ENCODE data around the gene PHLDB2. TPM values are rescaled to one million over a fixed set of nuclear protein-coding genes. Genes with fewer than 3 reads are reported as not detected.

The PHLDB2 gene
- polyA plus RNA-seq, 2 of the 4 experiments (the other 2 are of a cell fraction): 39.5 to 50.6 TPM

GRCh38 chr3:111854990-111855389 lies 4.1 kb upstream of the PHLDB2 start:
- no peak for ATAC-seq
- Histone ChIP-seq H3K4me2 (no peak overlapping the region), H3K27ac (peak overlapping the region in 1 of 2 experiments; percentile 47; a peak in 3 of 6 replicates), H3K4me3 (no peak overlapping the region), H3K9me3 (no peaks in the 10 kb centered on the region), H3K4me1 (peaks cover 25% of the 10 kb centered on the region; the same call in 2 of the 3 replicates)
- 78% methylated on average over 2 of the region's 2 CpGs for WGBS (ENCODE audit: missing lambda C conversion rate)
- no peak for FAIRE-seq
- no peak for DNase-seq (ENCODE audit: low read depth in 1 of 2, low spot score in 1 of 2)
- ChIA-PET POLR2A (no interaction called here), CTCF (no interaction called here)
- TF ChIP-seq MYC (IDR thresholded peaks at IDR 0.05; ENCODE audit: borderline replicate concordance, low read length): no peak
- TF ChIP-seq KDM5A (IDR thresholded peaks at IDR 0.05): no peak
- no peak for TF ChIP-seq HOXA7 (CRISPR knock-in tag; IDR thresholded peaks at IDR 0.05)
- TF ChIP-seq POLR2AphosphoS2 (conservative IDR thresholded peaks at IDR 0.05; ENCODE audit: low read length): no peak
- TF ChIP-seq NFE2L2 (conservative IDR thresholded peaks at IDR 0.05; ENCODE audit: low read length): no peak
- no peak for TF ChIP-seq FOSL2 (IDR thresholded peaks at IDR 0.05)
- TF ChIP-seq FOSL2 (CRISPR knock-in tag; IDR thresholded peaks at IDR 0.05): no peak
- no peak for TF ChIP-seq MAZ (IDR thresholded peaks at IDR 0.05; ENCODE audit: borderline replicate concordance, low read depth, low read length)

DNA sequence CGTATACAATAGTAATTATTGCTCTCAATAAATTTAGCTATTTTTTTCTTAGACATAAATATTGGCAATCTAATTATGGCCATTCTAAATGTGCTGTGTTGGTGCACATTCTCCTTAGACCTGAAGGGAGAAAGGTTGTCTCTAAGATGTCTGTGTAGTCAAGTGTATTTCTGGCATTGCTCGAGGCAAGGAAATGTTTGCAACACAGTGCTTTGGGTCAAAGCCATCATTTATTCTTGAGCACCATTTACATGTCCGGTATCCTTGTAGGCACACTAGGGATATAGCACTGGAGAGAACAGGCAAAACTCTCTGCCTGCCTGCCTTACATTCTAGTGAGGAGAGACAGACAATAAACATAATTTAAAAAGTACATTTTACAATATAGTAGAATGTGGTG lies 2.6 kb upstream of the PHLDB2 start:
- no peak for FAIRE-seq
- Histone ChIP-seq H3K9me3 (no peaks in the 10 kb centered on the region), H3K27ac (peak overlapping the region in 1 of 2 experiments; percentile 55; a peak in 3 of 6 replicates), H3K4me3 (no peak overlapping the region), H3K4me1 (peaks cover 24% of the 10 kb centered on the region; the same call in 2 of the 3 replicates), H3K4me2 (no peak overlapping the region)
- WGBS (ENCODE audit: missing lambda C conversion rate): 85% methylated on average over 3 of the region's 3 CpGs
- CTCF ChIA-PET: interaction anchor here (0.6 to 0.9 kb wide), 2 partner anchors 53 to 141 kb away, joined by 3 read pairs; no protein-coding TSS in a partner anchor
- POLR2A ChIA-PET: no interaction called here
- no peak for ATAC-seq
- DNase-seq (ENCODE audit: low read depth in 1 of 2, low spot score in 1 of 2): no peak
- TF ChIP-seq CHD4 (IDR thresholded peaks at IDR 0.05; ENCODE audit: borderline replicate concordance): no peak

GRCh38 chr3:111857474-111857873 lies 1.6 kb upstream of the PHLDB2 start:
- POLR2A ChIA-PET: no interaction called here
- Histone ChIP-seq H3K27ac (0 out of 6 replicates have a peak overlapping the region, but pooled peaks of 1 of the 2 experiments have one; percentile 14), H3K4me1 (peaks cover 24% of the 10 kb centered on the region), H3K4me2 (no peak overlapping the region), H3K4me3 (no peak overlapping the region), H3K9me3 (no peaks in the 10 kb centered on the region)
- WGBS (ENCODE audit: missing lambda C conversion rate): 75% methylated on average over 6 of the region's 6 CpGs
- DNase-seq (ENCODE audit: low read depth in 1 of 2, low spot score in 1 of 2) (no peak), ATAC-seq (no peak), FAIRE-seq (no peak)
- CTCF ChIA-PET: interaction anchor here (1.3 to 12.6 kb wide), 4 partner anchors 14 to 140 kb away, joined by 3 to 289 read pairs (median 34); no protein-coding TSS in a partner anchor
- no peak for TF ChIP-seq JUN (IDR thresholded peaks at IDR 0.05)
- no peak for TF ChIP-seq RNF2 (IDR thresholded peaks at IDR 0.05; ENCODE audit: borderline replicate concordance, low read depth)
- TF ChIP-seq ZFP36 (IDR thresholded peaks at IDR 0.05; ENCODE audit: borderline replicate concordance, partially characterized antibody): no peak
- no peak for TF ChIP-seq MYC (IDR thresholded peaks at IDR 0.05; ENCODE audit: borderline replicate concordance, low read length)
- TF ChIP-seq CBX8 (IDR thresholded peaks at IDR 0.05): no peak
- TF ChIP-seq RFX5 (IDR thresholded peaks at IDR 0.05): no peak
- TF ChIP-seq HDAC2 (IDR thresholded peaks at IDR 0.05): no peak
- TF ChIP-seq TP53 (CRISPR knock-in tag; IDR thresholded peaks at IDR 0.05): no peak
- TF ChIP-seq MAZ (IDR thresholded peaks at IDR 0.05; ENCODE audit: borderline replicate concordance, low read depth, low read length): no peak
- TF ChIP-seq NPAS2 (CRISPR knock-in tag; IDR thresholded peaks at IDR 0.05; ENCODE audit: borderline replicate concordance): no peak
- no peak for TF ChIP-seq HOXB13 (CRISPR knock-in tag; IDR thresholded peaks at IDR 0.05; ENCODE audit: low read depth)
- TF ChIP-seq ZSCAN20 (CRISPR knock-in tag; IDR thresholded peaks at IDR 0.05): no peak
- TF ChIP-seq MAFK (IDR thresholded peaks at IDR 0.05; ENCODE audit: partially characterized antibody): no peak
- no peak for TF ChIP-seq RAD21 (conservative IDR thresholded peaks at IDR 0.05 in 1 of 2, IDR thresholded peaks at IDR 0.05 in 1 of 2)
- TF ChIP-seq POLR2AphosphoS2 (conservative IDR thresholded peaks at IDR 0.05; ENCODE audit: low read length): no peak

- ChIA-PET CTCF (interaction anchor here (0.6 to 12.6 kb wide), 19 partner anchors 9 to 201 kb away, joined by 3 to 289 read pairs (median 4); no protein-coding TSS in a partner anchor), POLR2A (interaction anchor here (0.7 to 3.4 kb wide), 10 partner anchors 12 to 143 kb away, joined by 3 to 53 read pairs (median 6); partner anchors contain the start of gene ABHD10)
- TF ChIP-seq MAZ (IDR thresholded peaks at IDR 0.05; ENCODE audit: borderline replicate concordance, low read depth, low read length) (no peak), RAD21 (conservative IDR thresholded peaks at IDR 0.05 in 1 of 2, IDR thresholded peaks at IDR 0.05 in 1 of 2) (no peak), CHD2 (IDR thresholded peaks at IDR 0.05; ENCODE audit: low read length, partially characterized antibody) (no peak), CBX2 (IDR thresholded peaks at IDR 0.05; ENCODE audit: borderline replicate concordance, low read depth) (no peak), RCOR1 (IDR thresholded peaks at IDR 0.05; ENCODE audit: low read depth, low read length) (no peak), ZFP36 (IDR thresholded peaks at IDR 0.05; ENCODE audit: borderline replicate concordance, partially characterized antibody) (no peak), CBX8 (IDR thresholded peaks at IDR 0.05) (0 out of 2 replicates have a peak, but pooled peaks have one; percentile 38), FOSL2 (IDR thresholded peaks at IDR 0.05) (no peak), FOSL2 (CRISPR knock-in tag; IDR thresholded peaks at IDR 0.05) (peak; percentile 14; the same call in 1 of the 2 replicates), CEBPB (IDR thresholded peaks at IDR 0.05) (no peak), PHF8 (IDR thresholded peaks at IDR 0.05; ENCODE audit: borderline replicate concordance, low read depth) (no peak)
- TF ChIP-seq, protein P1, sequence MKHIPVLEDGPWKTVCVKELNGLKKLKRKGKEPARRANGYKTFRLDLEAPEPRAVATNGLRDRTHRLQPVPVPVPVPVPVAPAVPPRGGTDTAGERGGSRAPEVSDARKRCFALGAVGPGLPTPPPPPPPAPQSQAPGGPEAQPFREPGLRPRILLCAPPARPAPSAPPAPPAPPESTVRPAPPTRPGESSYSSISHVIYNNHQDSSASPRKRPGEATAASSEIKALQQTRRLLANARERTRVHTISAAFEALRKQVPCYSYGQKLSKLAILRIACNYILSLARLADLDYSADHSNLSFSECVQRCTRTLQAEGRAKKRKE (CRISPR knock-in tag; IDR thresholded peaks at IDR 0.05; ENCODE audit: low read depth): no peak
- TF ChIP-seq, protein P2, sequence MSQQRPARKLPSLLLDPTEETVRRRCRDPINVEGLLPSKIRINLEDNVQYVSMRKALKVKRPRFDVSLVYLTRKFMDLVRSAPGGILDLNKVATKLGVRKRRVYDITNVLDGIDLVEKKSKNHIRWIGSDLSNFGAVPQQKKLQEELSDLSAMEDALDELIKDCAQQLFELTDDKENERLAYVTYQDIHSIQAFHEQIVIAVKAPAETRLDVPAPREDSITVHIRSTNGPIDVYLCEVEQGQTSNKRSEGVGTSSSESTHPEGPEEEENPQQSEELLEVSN (IDR thresholded peaks at IDR 0.05; ENCODE audit: borderline replicate concordance, low read depth): peak; percentile 29; the same call in 1 of the 2 replicates
- TF ChIP-seq, protein P3, sequence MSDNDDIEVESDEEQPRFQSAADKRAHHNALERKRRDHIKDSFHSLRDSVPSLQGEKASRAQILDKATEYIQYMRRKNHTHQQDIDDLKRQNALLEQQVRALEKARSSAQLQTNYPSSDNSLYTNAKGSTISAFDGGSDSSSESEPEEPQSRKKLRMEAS (IDR thresholded peaks at IDR 0.05): peak; percentile 23
- peak overlapping the region; percentile 76 for H3K4me2 ChIP-seq
- no peaks in the 10 kb centered on the region for H3K9me3 ChIP-seq
- WGBS (ENCODE audit: missing lambda C conversion rate): 27% methylated on average over 10 of the region's 10 CpGs
- ATAC-seq (no peak), DNase-seq (ENCODE audit: low read depth in 1 of 2, low spot score in 1 of 2) (no peak), FAIRE-seq (no peak)
- H3K27ac ChIP-seq: peak overlapping the region; percentile 91 to 99
- peaks cover 30% of the 10 kb centered on the region for H3K4me1 ChIP-seq
- peak overlapping the region; percentile 81 for H3K4me3 ChIP-seq
Measured at GRCh38 chr3:111858642-111859041, 423 bp upstream of the PHLDB2 start.
